GM12892 (cell line): ENCODE data around the gene RFXANK.

Source experiments
- POLR2A ChIP-seq: IDR thresholded peaks from 2 replicates; pipeline ENCODE4 v1.6.1; 2011; ENCODE audit warnings: low read depth, low read length, control low read depth
- POLR2AphosphoS5 ChIP-seq: IDR thresholded peaks from 2 replicates; pipeline ENCODE4 v1.6.1; 2011; ENCODE audit warnings: low read depth, low read length, control low read depth
- TAF1 ChIP-seq: IDR thresholded peaks from 2 replicates; pipeline ENCODE4 v1.6.1; 2011; ENCODE audit warnings: low read depth, mild to moderate bottlenecking, control low read depth, low read length, borderline replicate concordance

DNA sequence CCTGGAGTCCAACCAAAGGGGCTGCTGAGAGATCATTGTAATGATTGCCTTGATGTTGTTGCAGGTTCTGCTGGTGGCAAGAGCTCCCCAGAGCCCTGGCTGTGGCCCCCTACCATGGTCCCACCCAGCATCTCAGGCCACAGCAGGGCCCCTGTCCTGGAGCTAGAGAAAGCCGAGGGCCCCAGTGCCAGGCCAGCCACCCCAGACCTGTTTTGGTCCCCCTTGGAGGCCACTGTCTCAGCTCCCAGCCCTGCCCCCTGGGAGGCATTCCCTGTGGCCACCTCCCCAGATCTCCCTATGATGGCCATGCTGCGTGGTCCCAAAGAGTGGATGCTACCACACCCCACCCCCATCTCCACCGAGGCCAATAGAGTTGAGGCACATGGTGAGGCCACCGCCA lies 35.2 kb downstream of the RFXANK start:
- TF ChIP-seq POLR2A, result no peak
- TF ChIP-seq TAF1, result no peak
- no peak for TF ChIP-seq POLR2AphosphoS5
